WTC11 (cell line): ENCODE data around the gene KRT86.

Source experiments
- IRF1 ChIP-seq: sonication (generic); formaldehyde crosslinking; IDR thresholded peaks from 2 replicates; pipeline ENCODE4 v1.8.0; 2023; ENCODE audit warnings: missing genetic modification reagents
- NR3C1 ChIP-seq: sonication (generic); formaldehyde crosslinking; conservative IDR thresholded peaks from 2 replicates; pipeline ENCODE4 v1.8.1; 2023; ENCODE audit warnings: low read depth, mild to moderate bottlenecking, missing genetic modification reagents
- ZNF263 ChIP-seq: sonication (generic); formaldehyde crosslinking; IDR thresholded peaks from 2 replicates; pipeline ENCODE4 v1.8.1; 2022; ENCODE audit warnings: low read depth, mild to moderate bottlenecking, moderate library complexity, missing genetic modification reagents

GRCh38 chr12:52314511-52314910, 40.1 kb downstream of the KRT86 start:
- TF ChIP-seq ZNF263 (no peak), IRF1 (CRISPR knock-in tag) (no peak), NR3C1 (CRISPR knock-in tag) (no peak)
